T-helper 1 cell treated with Interleukin-12 subunit alpha and Interleukin-12 subunit beta and Interleukin-4 antibody, amounts not matched to agents 30 ng/mL and 1 ng/mL, for 36 hours (primary cell): ENCODE measurements around the gene FECH. TPM values are rescaled to one million over a fixed set of nuclear protein-coding genes. Genes with fewer than 3 reads are reported as not detected.
"Not testable (repeated sequence)": the region's sequence is repeated elsewhere in the genome, so short reads cannot be mapped to it uniquely, and the experiment has no call there.

ENCODE experiments used
- intact Hi-C: fragments of 100-400 bp; cut with micrococcal nuclease; formaldehyde crosslinking; loops from one replicate; pipeline ENCODE4 v1.15.1; 2024
- total RNA-seq: library from RNA; stranded (reverse); gene quantifications from 2 replicates; pipeline ENCODE4 v1.2.3, GENCODE V29; 2022

FECH gene
- total RNA-seq, 1 donor from 2014 or later, result 20.4 TPM

DNA sequence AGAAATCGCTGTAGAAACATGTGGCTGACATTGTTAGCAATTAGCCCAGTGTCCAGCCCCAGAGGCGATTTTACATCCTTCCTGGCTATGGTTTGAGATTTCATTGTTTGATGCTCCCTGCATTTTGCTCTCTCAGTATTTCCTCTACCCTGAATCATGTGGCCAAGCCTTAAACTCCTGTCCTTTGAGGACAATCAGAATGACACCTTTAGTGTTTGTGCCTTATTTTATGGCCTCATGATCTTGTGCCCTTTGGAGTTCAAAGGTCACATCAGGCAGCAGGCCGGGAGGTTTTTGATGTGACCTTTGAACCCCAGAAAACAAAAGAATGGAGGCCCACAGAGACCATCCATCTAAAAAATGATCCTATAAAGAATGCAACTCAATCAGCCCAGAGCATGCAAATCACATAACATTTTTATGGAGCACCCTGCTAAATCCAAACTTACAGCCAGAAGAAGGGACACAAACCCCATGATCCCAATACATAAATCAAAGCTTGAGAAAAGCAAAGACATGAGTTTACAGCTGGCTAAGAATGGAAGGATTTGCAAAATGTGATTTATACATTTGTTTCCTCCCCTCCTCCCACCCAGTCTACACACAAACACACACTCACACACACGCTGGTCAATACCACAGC is 52.5 kb downstream of the FECH start:
- intact Hi-C loops, result no loop called here

DNA sequence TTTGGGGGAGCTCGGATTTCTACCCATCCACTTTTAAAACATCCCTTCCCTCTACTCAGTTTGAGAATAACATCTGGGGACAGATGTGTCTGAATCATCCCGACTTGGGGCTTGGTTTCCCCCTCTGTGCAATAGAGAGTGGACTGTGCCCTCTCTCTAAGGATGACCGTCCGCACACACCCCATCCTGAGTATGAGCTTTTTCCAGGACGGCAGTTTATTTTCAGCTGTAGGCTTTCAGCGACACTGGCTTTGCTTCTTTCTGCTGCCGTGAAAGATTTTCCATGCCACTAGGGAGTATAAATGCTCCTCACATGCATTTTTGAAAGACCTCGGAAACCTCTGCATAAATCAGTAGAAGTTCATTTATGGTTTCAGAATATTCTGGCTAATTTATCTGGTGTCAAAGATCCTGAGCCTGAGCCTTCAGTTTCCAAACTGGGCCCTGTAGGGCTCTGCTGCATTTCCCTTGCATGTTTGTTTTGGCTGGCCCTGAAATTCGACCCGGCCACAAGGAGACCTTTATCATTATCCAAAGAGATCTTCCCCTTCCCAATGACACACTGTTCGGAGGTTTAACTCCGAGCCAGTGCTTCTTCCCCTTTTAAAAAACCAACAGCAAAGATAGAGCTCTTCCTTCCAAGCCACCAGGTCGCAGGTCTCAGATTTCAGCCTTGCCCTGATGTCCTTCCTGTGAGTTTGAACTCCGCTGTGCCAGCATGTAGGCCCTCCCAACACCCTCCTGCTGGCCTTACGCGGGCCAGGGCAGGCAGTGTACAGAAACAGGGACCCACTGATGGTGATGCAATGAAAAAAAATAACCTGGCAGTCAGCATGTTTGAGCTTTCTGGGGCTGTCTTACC is 53.3 kb downstream of the FECH start:
- intact Hi-C loops, result no loop called here

GRCh38 chr18:57529151-57529550 is 57.4 kb downstream of the FECH start:
- intact Hi-C loops, result no loop called here

GRCh38 chr18:57527556-57528229 is 58.8 kb downstream of the FECH start:
- intact Hi-C loops, result no loop called here

GRCh38 chr18:57523171-57523956 is 63.1 kb downstream of the FECH start:
- intact Hi-C loops, result no loop called here

- intact Hi-C loops, result not testable (repeated sequence)
These were observed 64.2 kb downstream of the FECH start for GRCh38 chr18:57522348-57522747.

DNA sequence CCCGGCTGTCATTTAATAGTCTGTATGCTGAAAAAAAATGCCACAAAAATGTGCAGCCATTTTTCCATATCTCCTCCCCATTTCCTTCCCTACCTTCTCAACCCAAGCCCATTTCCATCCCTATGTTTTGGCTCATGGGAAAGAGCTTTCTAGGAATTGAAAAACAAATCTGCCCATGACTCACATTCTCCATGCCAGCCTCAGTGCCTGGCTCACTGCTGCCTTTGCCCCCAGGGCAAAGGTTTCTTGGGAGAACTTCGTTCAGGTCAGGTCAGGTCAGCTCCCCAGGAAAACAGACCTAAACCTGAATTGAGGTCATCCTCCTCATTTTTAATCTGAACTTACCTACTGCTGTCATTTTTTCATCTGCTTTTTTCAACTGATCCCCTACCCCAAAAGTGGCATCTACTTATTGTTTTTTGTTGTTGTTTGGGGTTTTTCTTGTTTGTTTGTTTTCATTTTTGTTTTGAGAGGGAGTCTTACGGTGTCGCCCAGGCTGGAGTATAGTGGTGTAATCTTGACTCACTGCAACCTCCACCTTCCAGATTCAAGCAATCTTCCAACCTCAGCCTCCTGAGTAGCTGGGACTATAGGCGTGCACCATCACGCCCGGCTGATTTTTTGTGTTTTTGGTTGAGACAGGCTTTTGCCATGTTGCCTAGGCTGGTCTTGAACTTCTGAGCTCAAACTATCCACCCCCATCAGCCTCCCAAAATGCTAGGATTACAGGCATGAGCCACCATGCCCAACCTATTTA is 66.7 kb downstream of the FECH start:
- intact Hi-C loops, result no loop called here

DNA sequence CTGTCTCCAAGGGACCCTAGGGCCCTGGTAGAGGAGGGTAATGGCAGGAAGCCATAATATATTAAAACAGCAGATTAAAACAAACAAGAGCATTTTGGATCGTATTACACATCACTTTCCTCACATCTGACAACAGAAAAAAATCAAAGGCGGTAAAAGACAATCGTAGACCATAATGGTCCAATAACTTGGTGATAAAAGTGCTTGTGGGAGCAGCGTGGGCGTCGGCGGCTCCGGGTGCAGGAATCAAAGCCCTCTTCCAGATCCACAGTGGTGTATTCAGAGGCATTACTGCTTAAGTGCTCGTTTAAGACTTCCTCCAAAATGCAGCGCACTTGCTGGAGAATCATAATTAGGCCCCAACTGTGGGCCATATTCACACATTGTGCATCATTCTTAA is 68.0 kb downstream of the FECH start:
- intact Hi-C loops, result no loop called here

DNA sequence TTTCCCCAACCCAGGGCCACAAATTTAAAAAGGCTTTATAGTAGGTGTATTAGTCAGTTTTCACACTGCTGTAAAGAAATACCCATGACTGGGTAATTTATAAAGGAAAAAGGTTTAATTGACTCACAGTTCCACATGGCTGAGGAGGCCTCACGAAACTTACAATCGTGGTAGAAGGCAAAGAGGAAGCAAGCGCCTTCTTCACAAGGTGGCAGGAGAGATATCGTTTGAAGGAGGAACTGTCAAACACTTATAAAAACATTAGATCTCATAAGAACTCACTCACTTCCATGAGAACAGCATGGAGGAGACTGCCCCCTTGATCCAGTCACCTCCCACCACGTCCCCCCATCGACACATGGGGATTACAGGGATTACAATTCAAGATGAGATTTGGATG is 70.4 kb downstream of the FECH start:
- intact Hi-C loops, result no loop called here

GRCh38 chr18:57505231-57505630 is 81.3 kb downstream of the FECH start:
- intact Hi-C loops, result no loop called here

DNA sequence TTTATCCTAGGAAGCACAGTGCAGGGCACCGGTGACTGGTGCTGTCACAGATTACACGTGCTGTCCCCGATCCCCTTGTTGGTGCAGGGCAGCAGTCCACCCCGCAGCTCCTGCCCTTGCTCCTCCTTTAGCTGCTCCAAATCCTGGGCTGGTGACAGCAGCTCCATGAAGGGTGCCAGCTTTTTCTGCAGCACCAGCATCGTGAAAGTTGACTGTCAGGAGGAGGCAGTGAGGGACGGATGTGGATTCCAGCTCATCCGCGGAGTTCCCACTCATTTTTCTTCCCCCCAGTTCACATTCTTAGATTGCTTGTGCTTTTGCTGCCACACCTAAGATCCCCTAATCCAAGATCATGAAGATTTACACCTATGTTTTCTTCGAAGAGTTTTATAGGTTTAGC is 83.9 kb downstream of the FECH start:
- intact Hi-C loops, result no loop called here

GRCh38 chr18:57498682-57499256 is 87.7 kb downstream of the FECH start:
- intact Hi-C loops, result no loop called here

Other genes starting within 250 kb of the FECH start
- gene ST8SIA3, start 234.1 kb downstream of the FECH start, total RNA-seq, result not detected in 2 replicates
- 0.02 and 0.20 TPM in 2 replicates for gene ONECUT2, start 151.3 kb downstream of the FECH start, total RNA-seq
- gene NARS1, start 35.1 kb upstream of the FECH start, total RNA-seq, result 97.7 and 105 TPM in 2 replicates
- gene ATP8B1, start 216.6 kb upstream of the FECH start, total RNA-seq, result not detected in 2 replicates